ENCODE data around the gene ABL2. TPM values are rescaled to one million over a fixed set of nuclear protein-coding genes. Genes with fewer than 3 reads are reported as not detected.
A peak's percentile ranks its signal among the peaks of the same experiment; 100 is the strongest.

Gene ABL2
- total and polyA plus RNA-seq, 9 of the 15 experiments (the other 6 are each of a cell fraction or from before 2014, with no cell fraction given), result 1.4 to 15.0 (median 8.6) TPM

DNA sequence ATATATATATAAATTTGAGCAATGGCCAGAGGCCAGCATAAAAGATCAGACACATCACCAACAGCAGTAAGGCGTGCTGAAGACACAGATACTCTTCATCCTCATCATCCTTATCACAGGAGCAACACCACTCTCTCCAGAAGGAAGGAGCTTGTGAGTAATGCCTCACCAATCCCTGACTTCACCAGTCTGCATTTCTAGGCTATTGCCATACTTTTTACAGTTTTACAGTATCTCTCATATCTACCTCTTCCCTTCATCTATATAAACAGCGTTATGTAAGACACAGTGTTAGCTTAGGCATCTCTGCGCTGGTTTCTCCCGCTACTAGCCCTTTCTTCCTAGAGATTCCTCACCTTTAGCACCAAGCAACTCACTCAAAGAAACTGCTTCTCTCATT is 2.4 kb upstream of the ABL2 start (continued):
- TF ChIP-seq, protein P1, sequence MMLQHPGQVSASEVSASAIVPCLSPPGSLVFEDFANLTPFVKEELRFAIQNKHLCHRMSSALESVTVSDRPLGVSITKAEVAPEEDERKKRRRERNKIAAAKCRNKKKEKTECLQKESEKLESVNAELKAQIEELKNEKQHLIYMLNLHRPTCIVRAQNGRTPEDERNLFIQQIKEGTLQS (IDR thresholded peaks at IDR 0.05), result 0 out of 2 replicates have a peak, but pooled peaks have one; percentile 31
- TF ChIP-seq, protein P1 (CRISPR knock-in tag; conservative IDR thresholded peaks at IDR 0.05), result no peak
- TF ChIP-seq TBL1XR1 (IDR thresholded peaks at IDR 0.05; ENCODE audit: low read length in 2 of 2) (no peak), SPI1 (IDR thresholded peaks at IDR 0.05; ENCODE audit: borderline replicate concordance, low read depth, low read length) (no peak), NUFIP1 (IDR thresholded peaks at IDR 0.05; ENCODE audit: partially characterized antibody) (no peak), SNIP1 (IDR thresholded peaks at IDR 0.05; ENCODE audit: low read depth) (no peak), TEAD4 (IDR thresholded peaks at IDR 0.05; ENCODE audit: low read length) (no peak), TEAD4 (CRISPR knock-in tag; IDR thresholded peaks at IDR 0.05; ENCODE audit: borderline replicate concordance) (no peak), MYC (IDR thresholded peaks at IDR 0.05; ENCODE audit: low read depth, low read length) (no peak), MYC (CRISPR knock-in tag; IDR thresholded peaks at IDR 0.05; ENCODE audit: borderline replicate concordance, low read depth) (no peak), ZNF175 (CRISPR knock-in tag; IDR thresholded peaks at IDR 0.05; ENCODE audit: low read depth) (no peak), HDAC1 (IDR thresholded peaks at IDR 0.05) (peak in 1 of 2 experiments; percentile 31; a peak in 1 of 4 replicates), NFYB (IDR thresholded peaks at IDR 0.05; ENCODE audit: extremely low read depth, insufficient read length) (no peak), MCM5 (IDR thresholded peaks at IDR 0.05; ENCODE audit: low read depth) (no peak), ZNF239 (CRISPR knock-in tag; IDR thresholded peaks at IDR 0.05) (no peak), SAFB2 (IDR thresholded peaks at IDR 0.05; ENCODE audit: borderline replicate concordance, low read depth, low read length, severe bottlenecking) (no peak), CBFA2T3 (IDR thresholded peaks at IDR 0.05) (0 out of 2 replicates have a peak, but pooled peaks have one; percentile 22), ZNF253 (CRISPR knock-in tag; conservative IDR thresholded peaks at IDR 0.05) (no peak)
- TF ChIP-seq, protein P2, sequence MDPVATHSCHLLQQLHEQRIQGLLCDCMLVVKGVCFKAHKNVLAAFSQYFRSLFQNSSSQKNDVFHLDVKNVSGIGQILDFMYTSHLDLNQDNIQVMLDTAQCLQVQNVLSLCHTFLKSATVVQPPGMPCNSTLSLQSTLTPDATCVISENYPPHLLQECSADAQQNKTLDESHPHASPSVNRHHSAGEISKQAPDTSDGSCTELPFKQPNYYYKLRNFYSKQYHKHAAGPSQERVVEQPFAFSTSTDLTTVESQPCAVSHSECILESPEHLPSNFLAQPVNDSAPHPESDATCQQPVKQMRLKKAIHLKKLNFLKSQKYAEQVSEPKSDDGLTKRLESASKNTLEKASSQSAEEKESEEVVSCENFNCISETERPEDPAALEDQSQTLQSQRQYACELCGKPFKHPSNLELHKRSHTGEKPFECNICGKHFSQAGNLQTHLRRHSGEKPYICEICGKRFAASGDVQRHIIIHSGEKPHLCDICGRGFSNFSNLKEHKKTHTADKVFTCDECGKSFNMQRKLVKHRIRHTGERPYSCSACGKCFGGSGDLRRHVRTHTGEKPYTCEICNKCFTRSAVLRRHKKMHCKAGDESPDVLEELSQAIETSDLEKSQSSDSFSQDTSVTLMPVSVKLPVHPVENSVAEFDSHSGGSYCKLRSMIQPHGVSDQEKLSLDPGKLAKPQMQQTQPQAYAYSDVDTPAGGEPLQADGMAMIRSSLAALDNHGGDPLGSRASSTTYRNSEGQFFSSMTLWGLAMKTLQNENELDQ (CRISPR knock-in tag; IDR thresholded peaks at IDR 0.05; ENCODE audit: borderline replicate concordance), result no peak
- TF ChIP-seq, protein P3, sequence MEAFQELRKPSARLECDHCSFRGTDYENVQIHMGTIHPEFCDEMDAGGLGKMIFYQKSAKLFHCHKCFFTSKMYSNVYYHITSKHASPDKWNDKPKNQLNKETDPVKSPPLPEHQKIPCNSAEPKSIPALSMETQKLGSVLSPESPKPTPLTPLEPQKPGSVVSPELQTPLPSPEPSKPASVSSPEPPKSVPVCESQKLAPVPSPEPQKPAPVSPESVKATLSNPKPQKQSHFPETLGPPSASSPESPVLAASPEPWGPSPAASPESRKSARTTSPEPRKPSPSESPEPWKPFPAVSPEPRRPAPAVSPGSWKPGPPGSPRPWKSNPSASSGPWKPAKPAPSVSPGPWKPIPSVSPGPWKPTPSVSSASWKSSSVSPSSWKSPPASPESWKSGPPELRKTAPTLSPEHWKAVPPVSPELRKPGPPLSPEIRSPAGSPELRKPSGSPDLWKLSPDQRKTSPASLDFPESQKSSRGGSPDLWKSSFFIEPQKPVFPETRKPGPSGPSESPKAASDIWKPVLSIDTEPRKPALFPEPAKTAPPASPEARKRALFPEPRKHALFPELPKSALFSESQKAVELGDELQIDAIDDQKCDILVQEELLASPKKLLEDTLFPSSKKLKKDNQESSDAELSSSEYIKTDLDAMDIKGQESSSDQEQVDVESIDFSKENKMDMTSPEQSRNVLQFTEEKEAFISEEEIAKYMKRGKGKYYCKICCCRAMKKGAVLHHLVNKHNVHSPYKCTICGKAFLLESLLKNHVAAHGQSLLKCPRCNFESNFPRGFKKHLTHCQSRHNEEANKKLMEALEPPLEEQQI (IDR thresholded peaks at IDR 0.05), result no peak
- TF ChIP-seq, protein P4, sequence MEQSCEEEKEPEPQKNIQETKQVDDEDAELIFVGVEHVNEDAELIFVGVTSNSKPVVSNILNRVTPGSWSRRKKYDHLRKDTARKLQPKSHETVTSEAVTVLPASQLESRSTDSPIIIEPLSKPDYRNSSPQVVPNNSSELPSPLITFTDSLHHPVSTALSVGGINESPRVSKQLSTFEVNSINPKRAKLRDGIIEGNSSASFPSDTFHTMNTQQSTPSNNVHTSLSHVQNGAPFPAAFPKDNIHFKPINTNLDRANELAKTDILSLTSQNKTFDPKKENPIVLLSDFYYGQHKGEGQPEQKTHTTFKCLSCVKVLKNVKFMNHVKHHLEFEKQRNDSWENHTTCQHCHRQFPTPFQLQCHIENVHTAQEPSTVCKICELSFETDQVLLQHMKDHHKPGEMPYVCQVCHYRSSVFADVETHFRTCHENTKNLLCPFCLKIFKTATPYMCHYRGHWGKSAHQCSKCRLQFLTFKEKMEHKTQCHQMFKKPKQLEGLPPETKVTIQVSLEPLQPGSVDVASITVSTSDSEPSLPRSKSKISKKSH (CRISPR knock-in tag; IDR thresholded peaks at IDR 0.05), result no peak
- TF ChIP-seq, protein P5, sequence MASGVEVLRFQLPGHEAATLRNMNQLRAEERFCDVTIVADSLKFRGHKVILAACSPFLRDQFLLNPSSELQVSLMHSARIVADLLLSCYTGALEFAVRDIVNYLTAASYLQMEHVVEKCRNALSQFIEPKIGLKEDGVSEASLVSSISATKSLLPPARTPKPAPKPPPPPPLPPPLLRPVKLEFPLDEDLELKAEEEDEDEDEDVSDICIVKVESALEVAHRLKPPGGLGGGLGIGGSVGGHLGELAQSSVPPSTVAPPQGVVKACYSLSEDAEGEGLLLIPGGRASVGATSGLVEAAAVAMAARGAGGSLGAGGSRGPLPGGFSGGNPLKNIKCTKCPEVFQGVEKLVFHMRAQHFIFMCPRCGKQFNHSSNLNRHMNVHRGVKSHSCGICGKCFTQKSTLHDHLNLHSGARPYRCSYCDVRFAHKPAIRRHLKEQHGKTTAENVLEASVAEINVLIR (CRISPR knock-in tag; IDR thresholded peaks at IDR 0.05), result no peak
